ENCODE results near the gene MESP1. TPM values are rescaled to one million over a fixed set of nuclear protein-coding genes. Genes with fewer than 3 reads are reported as not detected.

MESP1 gene
- total and polyA plus RNA-seq, 2 of the 4 experiments (the other 2 are of a cell fraction), result under 0.01 to 0.10 TPM

- Histone ChIP-seq H2BK15ac (ENCODE audit: low read depth, low read length) (no peak overlapping the region), H3K14ac (replicated peaks; ENCODE audit: low read depth, low read length) (no peak overlapping the region), H2BK5ac (ENCODE audit: low read depth, low read length, poor library complexity, severe bottlenecking) (no peak overlapping the region), H3K36me3 (ENCODE audit: control insufficient read depth, insufficient read depth, low read length) (no peaks in the 10 kb centered on the region), H2AFZ (replicated peaks; ENCODE audit: low read length, poor library complexity) (no peak overlapping the region), H3K56ac (ENCODE audit: extremely low read depth, insufficient read depth, low read length) (no peak overlapping the region), H2BK20ac (ENCODE audit: low read depth, low read length) (no peak overlapping the region), H4K5ac (ENCODE audit: low read depth, low read length) (no peak overlapping the region), H3K27ac (ENCODE audit: insufficient read depth, low read length) (no peak overlapping the region), H4K20me1 (ENCODE audit: insufficient read depth, low read length) (no peaks in the 10 kb centered on the region), H2AK5ac (ENCODE audit: low read depth, low read length) (no peak overlapping the region), H3K18ac (ENCODE audit: low read depth, low read length) (no peak overlapping the region), H3K23ac (ENCODE audit: low read depth, low read length) (no peak overlapping the region), H3K4me2 (ENCODE audit: low read depth, low read length) (no peak overlapping the region), H2AK9ac (replicated peaks; ENCODE audit: low read depth, low read length, poor library complexity) (no peak overlapping the region), H3K4ac (ENCODE audit: low read depth, low read length) (no peak overlapping the region), H3K9ac (ENCODE audit: low read depth, low read length) (no peak overlapping the region), H3K9me3 (ENCODE audit: control insufficient read depth, insufficient read depth, low read length) (peaks cover 10% of the 10 kb centered on the region; the same call in 1 of the 2 replicates), H3K27me3 (ENCODE audit: control insufficient read depth, insufficient read depth, low read length) (peaks cover 42% of the 10 kb centered on the region), H2BK120ac (ENCODE audit: low read depth, low read length) (no peak overlapping the region), H4K8ac (ENCODE audit: low read depth in 2 of 2, low read length in 2 of 2) (no peak overlapping the region), H3K4me3 (ENCODE audit: insufficient read depth, low read depth, low read length) (no peak overlapping the region), H4K91ac (ENCODE audit: insufficient read depth, low read depth, low read length) (no peak overlapping the region), H3K9me1 (ENCODE audit: insufficient read depth, low read length) (no peaks in the 10 kb centered on the region), H3K4me1 (ENCODE audit: control insufficient read depth, insufficient read depth, low read length) (no peaks in the 10 kb centered on the region), H3K79me1 (ENCODE audit: low read depth in 1 of 2, low read length in 2 of 2) (no peaks in the 10 kb centered on the region)
- DNase-seq, result no peak
- dilution Hi-C loops (cut with HindIII; ENCODE audit: low sequenced_read_pairs, unreplicated experiment), result no loop called here
- in situ Hi-C loops (cut with MboI; ENCODE audit: low sequenced_read_pairs), result no loop called here
- POLR2A ChIA-PET (ENCODE audit: unreplicated experiment), result no interaction called here
- no peak for ATAC-seq (ENCODE audit: low read depth)
- BruUV-seq (replicated peaks), result no TSS peak
- 60% methylated on average over 1 of the region's 1 CpG; no CpG with 5 or more reads in 1 of the 2 experiments for WGBS, 2 experiments (ENCODE audit: extremely low coverage in 2 of 2, insufficient read length in 1 of 2)
- intact Hi-C loops (cut with micrococcal nuclease), result no loop called here
- no peak for TF ChIP-seq SMC3 (IDR thresholded peaks at IDR 0.05; ENCODE audit: low read depth, low read length)
- TF ChIP-seq CHD1 (IDR thresholded peaks at IDR 0.05; ENCODE audit: low read depth, low read length), result no peak
- TF ChIP-seq CEBPB (IDR thresholded peaks at IDR 0.05; ENCODE audit: low read depth, low read length), result no peak
- TF ChIP-seq CTCF (conservative IDR thresholded peaks at IDR 0.05; ENCODE audit: low read depth, low read length), result no peak
- TF ChIP-seq RFX5 (IDR thresholded peaks at IDR 0.05; ENCODE audit: low read depth, low read length), result no peak
- TF ChIP-seq FOS (IDR thresholded peaks at IDR 0.05; ENCODE audit: low read depth, low read length), result no peak
- no peak for TF ChIP-seq RCOR1 (IDR thresholded peaks at IDR 0.05; ENCODE audit: insufficient replicate concordance, low read length)
- no peak for TF ChIP-seq MAZ (IDR thresholded peaks at IDR 0.05; ENCODE audit: borderline replicate concordance, low read depth, low read length)
- no peak for TF ChIP-seq RAD21 (IDR thresholded peaks at IDR 0.05; ENCODE audit: low read length)
- no peak for TF ChIP-seq POLR2A (IDR thresholded peaks at IDR 0.05; ENCODE audit: low read depth, low read length)
- no peak for TF ChIP-seq USF2 (IDR thresholded peaks at IDR 0.05; ENCODE audit: low read depth, low read length)
- CTCF ChIA-PET, result interaction anchor here (1.0 kb wide), 1 partner anchor 78 kb away, joined by 3 read pairs; no protein-coding TSS in a partner anchor
Observed at GRCh38 chr15:89725064-89725463, 26.0 kb downstream of the MESP1 start.
